Measurements from ENCODE around the gene MIS18BP1.
"Not testable (repeated sequence)": the region's sequence is repeated elsewhere in the genome, so short reads cannot be mapped to it uniquely, and the experiment has no call there.

The MIS18BP1 gene

GRCh38 chr14:45246151-45246550, 6.9 kb downstream of the MIS18BP1 start:
- no peak for DNase-seq (ENCODE audit: low read depth in 2 of 2)

GRCh38 chr14:45242706-45243105, 10.3 kb downstream of the MIS18BP1 start:
- DNase-seq (ENCODE audit: low read depth in 2 of 2), result no peak

- no peak for DNase-seq (ENCODE audit: low read depth in 2 of 2)
Measured at GRCh38 chr14:45238988-45239387, 14.0 kb downstream of the MIS18BP1 start.

- no peak for DNase-seq (ENCODE audit: low read depth in 2 of 2)
Measured at GRCh38 chr14:45227566-45227965, 25.4 kb downstream of the MIS18BP1 start.

- DNase-seq (ENCODE audit: low read depth in 2 of 2), result no peak
Measured at GRCh38 chr14:45222485-45223262, 30.3 kb downstream of the MIS18BP1 start.

GRCh38 chr14:45214341-45214740, 38.7 kb downstream of the MIS18BP1 start:
- not testable (repeated sequence) for DNase-seq (ENCODE audit: low read depth in 2 of 2)

GRCh38 chr14:45213716-45214115, 39.3 kb downstream of the MIS18BP1 start:
- DNase-seq (ENCODE audit: low read depth in 2 of 2), result not testable (repeated sequence)

GRCh38 chr14:45212231-45212630, 40.8 kb downstream of the MIS18BP1 start:
- DNase-seq (ENCODE audit: low read depth in 2 of 2), result no peak

- DNase-seq (ENCODE audit: low read depth in 2 of 2), result no peak
Measured at GRCh38 chr14:45211295-45211694, 41.7 kb downstream of the MIS18BP1 start.

GRCh38 chr14:45210159-45210558, 42.8 kb downstream of the MIS18BP1 start:
- no peak for DNase-seq (ENCODE audit: low read depth in 2 of 2)

GRCh38 chr14:45204241-45204640, 48.8 kb downstream of the MIS18BP1 start:
- DNase-seq (ENCODE audit: low read depth in 2 of 2), result no peak

GRCh38 chr14:45201905-45202304, 51.1 kb downstream of the MIS18BP1 start:
- DNase-seq (ENCODE audit: low read depth in 2 of 2), result no peak

GRCh38 chr14:45199230-45199629, 53.8 kb downstream of the MIS18BP1 start:
- no peak for DNase-seq (ENCODE audit: low read depth in 2 of 2)

- DNase-seq (ENCODE audit: low read depth in 2 of 2), result no peak
Measured at GRCh38 chr14:45198551-45198950, 54.5 kb downstream of the MIS18BP1 start.

- no peak for DNase-seq (ENCODE audit: low read depth in 2 of 2)
Measured at GRCh38 chr14:45194964-45195363, 58.0 kb downstream of the MIS18BP1 start.

- DNase-seq (ENCODE audit: low read depth in 2 of 2), result no peak
Measured at GRCh38 chr14:45185100-45185814, 67.7 kb downstream of the MIS18BP1 start.

- DNase-seq (ENCODE audit: low read depth in 2 of 2), result no peak
Measured at GRCh38 chr14:45181806-45182205, 71.2 kb downstream of the MIS18BP1 start.

- no peak for DNase-seq (ENCODE audit: low read depth in 2 of 2)
Measured at GRCh38 chr14:45181329-45181728, 71.7 kb downstream of the MIS18BP1 start.

- no peak for DNase-seq (ENCODE audit: low read depth in 2 of 2)
Measured at GRCh38 chr14:45177076-45177475, 75.9 kb downstream of the MIS18BP1 start.

GRCh38 chr14:45169906-45170305, 83.1 kb downstream of the MIS18BP1 start:
- DNase-seq (ENCODE audit: low read depth in 2 of 2), result no peak

- DNase-seq (ENCODE audit: low read depth in 2 of 2), result no peak
Measured at GRCh38 chr14:45156067-45156466, 96.9 kb downstream of the MIS18BP1 start.
